Measurements from ENCODE around the gene IDH3B. TPM values are rescaled to one million over a fixed set of nuclear protein-coding genes. Genes with fewer than 3 reads are reported as not detected.
A peak's percentile ranks its signal among the peaks of the same experiment; 100 is the strongest.

The IDH3B gene
- total RNA-seq, 1 donor from 2014 or later, result 103 TPM

GRCh38 chr20:2643708-2644107, 20.3 kb downstream of the IDH3B start:
- Histone ChIP-seq H3K27me3 (ENCODE audit: control insufficient read depth, insufficient read depth, low read length) (no peaks in the 10 kb centered on the region), H3K4me3 (ENCODE audit: low read depth, low read length) (no peak overlapping the region), H3K36me3 (ENCODE audit: control insufficient read depth, insufficient read depth, low read length) (peaks cover 4% of the 10 kb centered on the region)
- no peak for TF ChIP-seq CTCF (IDR thresholded peaks at IDR 0.05; ENCODE audit: insufficient read depth, low read length, severe bottlenecking)
- DNase-seq (ENCODE audit: low read depth), result no peak
- peak; percentile 28 for FAIRE-seq

GRCh38 chr20:2640899-2641298, 23.1 kb downstream of the IDH3B start:
- H3K27me3 ChIP-seq (ENCODE audit: control insufficient read depth, insufficient read depth, low read length), result no peaks in the 10 kb centered on the region
- FAIRE-seq, result no peak
- no peak for DNase-seq (ENCODE audit: low read depth)
- no peak for TF ChIP-seq CTCF (IDR thresholded peaks at IDR 0.05; ENCODE audit: insufficient read depth, low read length, severe bottlenecking)
- no peak overlapping the region for H3K4me3 ChIP-seq (ENCODE audit: low read depth, low read length)
- H3K36me3 ChIP-seq (ENCODE audit: control insufficient read depth, insufficient read depth, low read length), result peaks cover 4% of the 10 kb centered on the region

- FAIRE-seq (no peak), DNase-seq (ENCODE audit: low read depth) (no peak)
- TF ChIP-seq CTCF (IDR thresholded peaks at IDR 0.05; ENCODE audit: insufficient read depth, low read length, severe bottlenecking), result no peak
- no peak overlapping the region for H3K4me3 ChIP-seq (ENCODE audit: low read depth, low read length)
- peaks cover 4% of the 10 kb centered on the region for H3K36me3 ChIP-seq (ENCODE audit: control insufficient read depth, insufficient read depth, low read length)
- no peaks in the 10 kb centered on the region for H3K27me3 ChIP-seq (ENCODE audit: control insufficient read depth, insufficient read depth, low read length)
Observed at GRCh38 chr20:2640260-2640659, 23.8 kb downstream of the IDH3B start.

GRCh38 chr20:2637246-2637645, 26.8 kb downstream of the IDH3B start:
- H3K36me3 ChIP-seq (ENCODE audit: control insufficient read depth, insufficient read depth, low read length), result peaks cover 1% of the 10 kb centered on the region
- no peak for DNase-seq (ENCODE audit: low read depth)
- H3K4me3 ChIP-seq (ENCODE audit: low read depth, low read length), result no peak overlapping the region
- FAIRE-seq, result no peak
- no peaks in the 10 kb centered on the region for H3K27me3 ChIP-seq (ENCODE audit: control insufficient read depth, insufficient read depth, low read length)
- TF ChIP-seq CTCF (IDR thresholded peaks at IDR 0.05; ENCODE audit: insufficient read depth, low read length, severe bottlenecking), result no peak

- DNase-seq (ENCODE audit: low read depth), result no peak
- no peak for FAIRE-seq
- Histone ChIP-seq H3K4me3 (ENCODE audit: low read depth, low read length) (no peak overlapping the region), H3K36me3 (ENCODE audit: control insufficient read depth, insufficient read depth, low read length) (no peaks in the 10 kb centered on the region), H3K27me3 (ENCODE audit: control insufficient read depth, insufficient read depth, low read length) (no peaks in the 10 kb centered on the region)
- no peak for TF ChIP-seq CTCF (IDR thresholded peaks at IDR 0.05; ENCODE audit: insufficient read depth, low read length, severe bottlenecking)
Observed at GRCh38 chr20:2633381-2633780, 30.6 kb downstream of the IDH3B start.

- Histone ChIP-seq H3K4me3 (ENCODE audit: low read depth, low read length) (no peak overlapping the region), H3K36me3 (ENCODE audit: control insufficient read depth, insufficient read depth, low read length) (no peaks in the 10 kb centered on the region), H3K27me3 (ENCODE audit: control insufficient read depth, insufficient read depth, low read length) (no peaks in the 10 kb centered on the region)
- FAIRE-seq, result no peak
- DNase-seq (ENCODE audit: low read depth), result peak; percentile 41
- TF ChIP-seq CTCF (IDR thresholded peaks at IDR 0.05; ENCODE audit: insufficient read depth, low read length, severe bottlenecking), result no peak
Observed at GRCh38 chr20:2631228-2631627, 32.8 kb downstream of the IDH3B start.

Data from bronchial epithelial cell (primary cell).